Chondrocyte (in vitro differentiated cells): ENCODE data around the gene PTEN. TPM values are rescaled to one million over a fixed set of nuclear protein-coding genes. Genes with fewer than 3 reads are reported as not detected.

Experiments
- DNase-seq: peaks from one replicate; pipeline ENCODE4 v3.0.0; 2021; ENCODE audit warnings: mixed read lengths, low spot score
- H3K27ac Mint-ChIP-seq: one replicate; pipeline ENCODE4 v1.8.0; 2021; ENCODE audit warnings: mild to moderate bottlenecking, moderate library complexity, mixed read lengths; ENCODE audit not compliant: unreplicated experiment
- H3K27me3 Mint-ChIP-seq: 2 replicates; pipeline ENCODE4 v1.8.0; 2021; ENCODE audit warnings: low read depth, mixed read lengths
- H3K36me3 Mint-ChIP-seq: 2 replicates; pipeline ENCODE4 v1.8.0; 2021; ENCODE audit warnings: low read depth, mixed read lengths
- H3K4me1 Mint-ChIP-seq: 2 replicates; pipeline ENCODE4 v1.8.0; 2021; ENCODE audit warnings: low read depth, mild to moderate bottlenecking, mixed read lengths
- H3K4me3 Mint-ChIP-seq: one replicate; pipeline ENCODE4 v1.8.0; 2021; ENCODE audit warnings: mild to moderate bottlenecking, moderate library complexity, mixed read lengths; ENCODE audit not compliant: unreplicated experiment
- H3K9me3 Mint-ChIP-seq: 2 replicates; pipeline ENCODE4 v1.8.0; 2021; ENCODE audit warnings: low read depth, mixed read lengths
- CTCF ChIP-seq: fragments of 200-600 bp; sonication (generic); IDR thresholded peaks from 2 replicates; pipeline ENCODE4 v1.5.0; 2021; ENCODE audit warnings: antibody characterized with exemption, mild to moderate bottlenecking, moderate library complexity
- total RNA-seq: library from RNA; stranded (reverse); gene quantifications from 3 replicates; pipeline ENCODE4 v1.2.1, GENCODE V29; 2021

The PTEN gene
- total RNA-seq, 1 donor from 2014 or later, result 85.4 TPM

GRCh38 chr10:87961314-87961713 lies 97.9 kb downstream of the PTEN start:
- peak overlapping the region; percentile 26 for H3K4me3 Mint-ChIP-seq
- no peaks in the 10 kb centered on the region for H3K27me3 Mint-ChIP-seq

GRCh38 chr10:87966459-87966858 lies 103.0 kb downstream of the PTEN start:
- peaks cover 8% of the 10 kb centered on the region for H3K36me3 Mint-ChIP-seq
- DNase-seq, result no peak
- H3K4me3 Mint-ChIP-seq, result no peak overlapping the region
- TF ChIP-seq CTCF, result no peak
- H3K27ac Mint-ChIP-seq, result no peak overlapping the region
- no peaks in the 10 kb centered on the region for H3K9me3 Mint-ChIP-seq
- H3K27me3 Mint-ChIP-seq, result no peaks in the 10 kb centered on the region
- peaks cover 35% of the 10 kb centered on the region for H3K4me1 Mint-ChIP-seq

More at GRCh38 chr10:87961314-87961713, 97.9 kb downstream of the PTEN start:
- Mint-ChIP-seq H3K36me3 (peaks cover 13% of the 10 kb centered on the region), H3K9me3 (no peaks in the 10 kb centered on the region), H3K4me1 (peaks cover 39% of the 10 kb centered on the region), H3K27ac (peak overlapping the region; percentile 90)
- no peak for DNase-seq
- TF ChIP-seq CTCF, result no peak

GRCh38 chr10:87973635-87974034 lies 110.2 kb downstream of the PTEN start:
- Mint-ChIP-seq H3K4me1 (peaks cover 44% of the 10 kb centered on the region), H3K27me3 (no peaks in the 10 kb centered on the region), H3K9me3 (peaks cover 4% of the 10 kb centered on the region), H3K27ac (peak overlapping the region; percentile 12), H3K36me3 (no peaks in the 10 kb centered on the region), H3K4me3 (no peak overlapping the region)
- DNase-seq, result no peak
- TF ChIP-seq CTCF, result no peak

- Mint-ChIP-seq H3K9me3 (peaks cover 4% of the 10 kb centered on the region), H3K36me3 (no peaks in the 10 kb centered on the region), H3K27ac (no peak overlapping the region), H3K4me3 (no peak overlapping the region), H3K27me3 (no peaks in the 10 kb centered on the region), H3K4me1 (peaks cover 44% of the 10 kb centered on the region)
- no peak for DNase-seq
- no peak for TF ChIP-seq CTCF
Measured at GRCh38 chr10:87974130-87974529, 110.7 kb downstream of the PTEN start.

- Mint-ChIP-seq H3K27me3 (no peaks in the 10 kb centered on the region), H3K4me1 (peaks cover 38% of the 10 kb centered on the region), H3K36me3 (no peaks in the 10 kb centered on the region), H3K9me3 (peaks cover 4% of the 10 kb centered on the region), H3K27ac (no peak overlapping the region), H3K4me3 (no peak overlapping the region)
- DNase-seq, result no peak
- TF ChIP-seq CTCF, result no peak
Measured at GRCh38 chr10:87974769-87975168, 111.3 kb downstream of the PTEN start.
